NCI-H1694 (cell line): ENCODE data around the gene RTKN2.
"Not testable (repeated sequence)": the region's sequence is repeated elsewhere in the genome, so short reads cannot be mapped to it uniquely, and the experiment has no call there.

Experiments used
- DNase-seq: peaks from one replicate; lab custom pipeline; 2025; lab: John Stamatoyannopoulos, UW

RTKN2 gene, protein sequence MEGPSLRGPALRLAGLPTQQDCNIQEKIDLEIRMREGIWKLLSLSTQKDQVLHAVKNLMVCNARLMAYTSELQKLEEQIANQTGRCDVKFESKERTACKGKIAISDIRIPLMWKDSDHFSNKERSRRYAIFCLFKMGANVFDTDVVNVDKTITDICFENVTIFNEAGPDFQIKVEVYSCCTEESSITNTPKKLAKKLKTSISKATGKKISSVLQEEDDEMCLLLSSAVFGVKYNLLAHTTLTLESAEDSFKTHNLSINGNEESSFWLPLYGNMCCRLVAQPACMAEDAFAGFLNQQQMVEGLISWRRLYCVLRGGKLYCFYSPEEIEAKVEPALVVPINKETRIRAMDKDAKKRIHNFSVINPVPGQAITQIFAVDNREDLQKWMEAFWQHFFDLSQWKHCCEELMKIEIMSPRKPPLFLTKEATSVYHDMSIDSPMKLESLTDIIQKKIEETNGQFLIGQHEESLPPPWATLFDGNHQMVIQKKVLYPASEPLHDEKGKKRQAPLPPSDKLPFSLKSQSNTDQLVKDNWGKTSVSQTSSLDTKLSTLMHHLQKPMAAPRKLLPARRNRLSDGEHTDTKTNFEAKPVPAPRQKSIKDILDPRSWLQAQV

DNA sequence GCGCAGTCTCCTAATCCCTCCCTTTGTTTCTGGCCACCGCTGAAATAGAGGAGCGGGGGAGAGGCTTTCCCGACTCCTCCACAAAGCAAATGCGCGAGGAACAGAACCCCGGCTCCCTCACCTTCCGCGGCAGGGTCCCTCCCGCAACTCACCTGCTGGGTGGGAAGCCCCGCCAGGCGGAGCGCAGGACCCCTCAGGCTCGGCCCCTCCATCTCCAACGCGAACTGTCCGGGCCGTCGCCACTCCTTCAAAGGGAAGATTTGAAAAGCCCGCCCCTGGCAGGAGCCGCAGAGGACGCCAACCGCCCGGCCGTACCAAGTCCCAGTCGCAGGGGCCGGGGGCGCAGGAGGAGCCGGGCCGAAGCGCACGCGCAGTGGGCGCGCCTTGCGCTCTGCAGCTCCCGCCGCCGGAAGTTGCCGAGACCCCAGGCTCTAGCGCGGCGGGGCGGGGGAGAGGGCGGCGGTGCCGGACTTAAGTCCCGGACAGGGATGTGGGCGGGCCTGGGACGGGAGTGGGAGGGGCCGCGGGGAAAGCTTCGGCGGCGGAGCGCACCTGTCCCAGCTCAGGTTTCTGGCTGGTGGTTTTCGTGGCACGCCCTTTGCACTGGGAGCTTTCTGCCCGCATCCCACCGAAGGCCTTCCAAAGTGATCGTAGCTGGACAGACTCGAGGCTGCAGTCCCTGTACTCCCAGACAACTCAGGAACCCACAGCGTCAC, at the start of gene RTKN2:
RTKN2 (minus strand) TSS at position 446 of the 716 bp plus-strand sequence; CDS start at position 212, 234 bp downstream.
- peak; percentile 48 for DNase-seq

DNA sequence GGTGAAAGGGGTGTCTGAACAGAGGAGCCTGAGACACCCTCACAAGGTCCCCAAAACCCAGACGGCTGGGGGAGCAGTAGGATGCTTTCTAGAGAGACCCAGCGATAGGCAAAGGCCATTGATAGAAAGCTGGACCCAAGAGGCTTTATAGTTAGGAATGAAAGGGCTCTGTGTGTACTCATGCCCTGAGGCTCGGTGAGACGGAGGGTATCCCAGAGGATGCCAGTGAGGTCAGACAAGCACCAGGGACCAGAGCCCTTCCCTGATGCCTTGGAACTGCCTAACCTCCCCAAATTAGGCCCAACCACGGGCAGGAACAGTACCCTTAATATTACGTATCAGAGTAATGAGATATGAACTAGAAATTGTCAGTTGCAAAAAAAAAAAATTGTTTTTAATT, 48.6 kb upstream of the RTKN2 start:
- DNase-seq = no peak

DNA sequence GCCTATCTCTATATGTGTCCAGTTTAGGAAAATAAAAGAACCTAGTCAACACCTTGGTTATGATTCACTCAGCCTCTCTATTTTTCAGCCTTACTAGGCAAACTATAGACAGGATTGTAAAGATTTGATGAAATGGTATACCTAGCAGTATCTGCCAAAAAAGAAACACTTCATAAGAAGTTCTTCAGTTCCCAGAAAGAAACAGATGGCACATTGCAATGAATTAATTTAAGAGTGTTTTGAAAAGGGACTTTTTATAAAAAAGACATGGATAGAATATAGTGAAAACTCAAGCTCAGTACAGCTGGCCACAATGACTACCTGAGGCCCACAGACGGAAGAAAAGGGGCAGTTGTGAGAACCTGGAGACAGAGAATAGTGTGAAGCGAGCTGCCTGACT, 40.6 kb upstream of the RTKN2 start:
- DNase-seq = no peak

DNA sequence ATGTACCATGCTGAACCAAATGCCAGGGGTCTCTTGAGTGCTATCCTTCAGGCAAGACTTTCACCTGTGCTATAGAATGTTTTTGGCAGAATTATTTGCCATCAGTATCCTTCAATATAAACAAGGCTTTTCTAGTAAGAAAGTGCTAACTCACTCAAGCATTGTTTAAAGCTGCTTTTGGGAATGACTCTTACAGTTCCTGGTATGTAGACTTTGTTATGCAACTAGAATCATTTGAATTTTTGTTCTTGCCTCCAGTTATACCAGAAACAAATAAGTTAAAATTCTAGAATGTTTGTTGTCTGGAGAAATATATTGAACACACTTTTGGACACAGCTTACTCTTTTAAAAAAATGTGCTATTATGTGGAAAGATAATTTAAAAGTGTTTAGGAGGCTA, 39.5 kb upstream of the RTKN2 start:
- DNase-seq = no peak

DNA sequence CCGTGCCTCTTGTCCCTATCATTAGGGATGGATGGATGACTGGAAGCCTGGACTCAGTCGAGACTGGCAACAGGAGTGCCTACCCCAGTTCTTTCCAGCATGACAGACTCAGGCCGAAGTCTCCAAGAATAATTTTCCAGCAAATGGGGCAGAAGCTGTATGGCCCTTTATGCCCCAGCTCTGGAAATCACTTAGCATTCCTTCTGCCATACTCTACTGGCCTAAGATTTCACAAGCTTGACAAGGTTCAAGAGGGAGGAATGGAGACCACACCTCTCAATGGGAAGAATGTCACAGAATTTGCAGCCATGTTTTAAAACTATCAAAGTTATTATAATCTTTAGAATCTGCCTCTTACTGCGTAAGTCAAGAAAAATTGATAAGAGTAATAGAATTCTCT, 39.0 kb upstream of the RTKN2 start:
- DNase-seq = no peak

DNA sequence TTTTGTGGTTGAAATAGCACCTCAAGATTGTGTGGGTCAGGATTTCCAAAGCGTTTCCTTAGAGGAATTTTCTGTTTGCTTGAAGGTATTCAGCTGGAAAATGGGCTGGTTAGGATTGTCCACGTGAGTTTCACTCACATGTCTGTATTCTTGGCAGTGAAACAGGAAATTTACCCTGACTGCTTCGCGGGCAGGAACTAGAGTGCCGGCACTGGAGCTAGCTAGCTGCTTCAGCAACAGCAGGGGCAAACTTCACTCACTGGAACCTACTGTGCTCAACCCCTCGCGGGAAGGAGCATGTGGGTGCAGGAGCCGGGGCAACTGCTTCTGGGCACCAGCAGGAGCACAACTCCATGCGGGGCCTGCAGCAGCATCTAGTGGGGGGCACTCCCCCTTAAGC, 38.0 kb upstream of the RTKN2 start:
- no peak for DNase-seq

DNA sequence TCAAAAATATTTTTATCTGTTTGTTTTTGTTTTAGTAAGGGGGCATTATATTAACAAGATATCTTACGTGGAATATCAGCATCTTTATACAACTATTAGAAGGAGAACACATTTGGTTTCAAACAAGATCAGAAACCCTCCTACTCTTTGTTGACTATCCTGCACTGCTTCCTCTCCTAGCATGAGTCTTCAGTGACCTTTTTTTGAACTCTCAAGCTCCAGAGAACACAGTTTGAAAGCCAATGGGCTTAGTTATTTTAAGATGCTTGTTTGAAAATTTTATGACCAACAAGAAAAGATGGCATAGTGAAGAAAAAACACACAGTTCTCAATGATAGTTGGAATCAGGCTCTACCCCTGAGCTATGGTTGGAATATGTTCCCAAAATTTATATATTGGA, 37.2 kb upstream of the RTKN2 start:
- no peak for DNase-seq

DNA sequence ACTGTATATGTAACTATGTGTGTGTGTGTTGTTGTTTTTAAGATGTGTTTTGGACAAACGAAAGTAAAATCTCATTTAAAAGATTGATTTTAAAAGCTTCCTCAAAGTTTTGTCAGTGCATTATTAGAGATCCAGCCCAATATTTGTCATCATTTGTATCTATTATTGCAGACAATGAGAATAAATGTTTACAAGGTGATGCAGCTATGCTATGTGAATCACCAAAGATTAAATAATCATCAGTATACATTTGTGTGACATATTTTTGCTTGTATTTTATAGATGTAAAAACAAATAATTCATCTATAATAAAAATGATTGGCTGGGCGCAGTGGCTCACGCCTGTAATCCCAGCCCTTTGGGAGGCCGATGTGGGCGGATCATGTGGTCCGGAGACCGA, 35.3 kb upstream of the RTKN2 start:
- no peak for DNase-seq

DNA sequence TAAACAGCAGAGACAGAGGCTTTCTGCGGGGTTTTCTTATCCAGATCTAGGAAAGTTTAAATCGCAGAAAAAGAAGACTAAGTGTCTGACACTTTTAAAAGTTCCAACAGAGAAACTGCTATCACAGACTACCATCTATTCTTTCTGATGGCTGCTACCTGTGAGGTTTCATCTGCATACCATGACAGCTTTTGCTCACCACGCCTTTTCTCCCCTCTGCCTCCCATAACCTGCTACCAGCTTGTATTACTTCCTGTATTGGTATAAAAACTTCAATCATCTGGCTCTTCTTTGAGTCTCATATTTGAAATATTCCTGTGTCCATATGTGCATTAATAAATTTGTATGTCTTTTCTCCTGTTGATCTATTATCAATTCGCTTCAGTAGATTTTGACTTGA, 34.1 kb upstream of the RTKN2 start:
- no peak for DNase-seq

DNA sequence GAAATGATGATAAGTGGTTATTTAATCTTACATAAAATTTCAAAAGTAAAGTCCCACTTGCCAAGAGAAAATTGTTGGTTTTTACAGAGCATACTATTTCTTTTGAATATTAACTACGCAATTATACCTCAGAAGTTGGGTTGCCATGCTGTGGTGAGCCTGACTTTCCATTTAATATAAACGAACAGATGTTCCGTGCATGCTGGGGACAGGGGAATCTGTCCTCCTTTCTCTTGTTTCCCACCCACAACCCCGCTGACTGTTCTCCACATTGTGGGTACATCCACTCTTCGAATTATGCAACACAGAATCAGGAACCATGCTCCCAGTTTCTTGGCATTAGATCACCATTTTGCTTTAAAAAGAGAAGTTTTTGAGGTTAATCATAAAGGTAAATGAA, 29.2 kb upstream of the RTKN2 start:
- no peak for DNase-seq

DNA sequence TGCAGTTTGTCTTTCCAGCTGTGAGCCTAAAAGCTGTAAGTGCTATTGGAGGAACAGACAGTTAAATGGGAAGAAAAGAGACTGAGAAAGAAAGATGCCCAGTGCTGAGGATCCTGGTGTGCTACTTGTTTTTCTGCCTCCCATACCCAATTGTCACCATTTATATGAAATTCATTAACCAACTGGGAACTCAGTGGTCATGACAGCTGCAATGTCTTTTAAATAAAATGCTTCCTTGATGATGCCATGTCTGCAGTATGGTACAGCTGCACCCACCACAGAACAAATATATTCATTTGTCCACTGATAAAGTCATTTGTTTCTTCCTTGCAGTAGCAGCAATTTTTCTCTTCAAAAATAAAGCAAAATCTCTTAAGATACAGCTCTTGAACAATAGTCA, 15.6 kb upstream of the RTKN2 start:
- DNase-seq = no peak

DNA sequence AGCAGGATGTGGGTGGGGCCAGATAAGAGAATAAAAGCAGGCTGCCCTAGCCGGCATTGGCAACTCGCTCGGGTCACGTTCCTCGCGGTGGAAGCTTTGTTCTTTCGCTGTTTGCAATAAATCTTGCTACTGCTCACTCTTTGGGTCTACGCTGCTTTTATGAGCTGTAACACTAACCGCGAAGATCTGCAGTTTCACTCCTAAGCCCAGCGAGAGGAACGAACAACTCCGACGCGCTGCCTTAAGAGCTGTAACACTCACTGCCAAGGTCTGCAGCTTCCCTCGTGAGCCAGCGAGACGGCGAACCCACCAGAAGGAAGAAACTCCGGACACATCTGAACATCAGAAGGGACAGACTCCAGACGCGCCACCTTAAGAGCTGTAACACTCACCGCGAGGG, 12.7 kb upstream of the RTKN2 start:
- not testable (repeated sequence) for DNase-seq

DNA sequence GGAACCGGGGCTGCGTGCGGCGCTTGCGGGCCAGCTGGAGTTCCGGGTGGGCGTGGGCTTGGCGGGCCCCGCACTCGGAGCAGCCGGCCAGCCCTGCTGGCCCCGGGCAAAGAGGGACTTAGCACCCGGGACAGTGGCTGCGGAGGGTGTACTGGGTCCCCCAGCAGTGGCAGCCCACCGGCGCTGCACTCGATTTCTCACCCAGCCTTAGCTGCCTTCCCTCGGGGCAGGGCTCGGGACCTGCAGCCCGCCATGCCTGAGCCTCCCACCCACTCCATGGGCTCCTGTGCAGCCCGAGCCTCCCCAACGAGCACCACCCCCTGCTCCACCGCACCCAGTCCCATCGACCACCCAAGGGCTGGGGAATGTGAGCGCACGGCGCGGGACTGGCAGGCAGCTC, 11.7 kb upstream of the RTKN2 start:
- DNase-seq = not testable (repeated sequence)

DNA sequence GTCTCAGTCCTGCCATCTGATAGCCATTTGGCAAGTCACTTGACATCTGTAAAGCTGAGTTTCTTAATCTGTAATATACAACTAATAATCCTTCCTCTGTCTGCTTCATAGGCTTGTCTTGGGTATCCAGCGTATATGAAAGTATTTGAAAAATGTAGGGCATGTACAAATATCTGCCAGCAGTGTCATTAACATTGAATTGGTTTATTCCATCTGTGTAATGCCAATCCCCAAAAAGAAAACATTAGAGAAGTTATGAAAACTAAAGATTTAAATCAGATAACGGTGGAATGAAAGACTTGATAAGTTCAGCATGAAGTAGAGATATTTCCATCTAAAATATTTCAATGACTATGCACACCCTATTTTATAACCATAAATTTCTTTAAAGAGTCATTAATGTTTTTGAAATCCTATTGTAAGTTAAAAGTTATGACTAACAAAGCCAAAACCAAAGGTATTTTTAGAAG, 9.8 kb upstream of the RTKN2 start:
- DNase-seq = no peak

DNA sequence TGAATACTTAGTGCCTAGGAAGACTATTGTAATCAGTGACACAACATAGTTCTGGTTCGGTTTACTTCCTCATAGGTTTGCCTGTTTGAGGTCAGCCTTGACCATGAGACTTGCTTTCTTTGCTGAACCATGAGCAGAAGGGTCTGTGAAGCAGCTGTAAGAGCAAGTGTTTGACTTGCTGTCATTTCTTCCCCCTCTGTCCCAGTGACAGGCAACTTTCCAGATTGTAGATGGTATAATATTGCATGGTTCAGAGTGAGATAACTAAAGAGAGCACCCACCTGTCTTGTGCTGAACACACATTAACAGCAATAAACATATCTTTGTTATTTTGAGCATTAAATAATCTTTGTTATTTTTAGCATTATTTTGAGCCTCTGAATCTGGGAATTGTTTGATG, 9.3 kb upstream of the RTKN2 start:
- DNase-seq = no peak

DNA sequence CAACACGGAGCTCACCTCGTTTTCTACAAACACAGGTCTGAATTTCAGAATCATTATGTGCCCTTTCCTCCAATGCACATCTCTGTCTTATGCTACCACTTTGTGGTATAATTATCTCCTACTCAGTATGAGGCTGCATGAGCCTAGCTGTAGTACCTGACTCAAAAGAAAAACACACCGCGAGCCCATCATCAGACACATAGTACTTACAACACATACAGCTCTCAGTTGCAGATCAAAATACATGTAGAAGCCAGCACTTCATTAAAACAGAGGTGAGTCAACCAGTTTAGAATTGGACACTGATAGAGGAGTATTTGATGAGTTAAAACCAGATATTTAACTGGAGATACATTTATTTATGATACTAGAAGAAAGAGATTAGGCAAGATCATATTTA, 1.4 kb upstream of the RTKN2 start:
- DNase-seq = no peak

DNA sequence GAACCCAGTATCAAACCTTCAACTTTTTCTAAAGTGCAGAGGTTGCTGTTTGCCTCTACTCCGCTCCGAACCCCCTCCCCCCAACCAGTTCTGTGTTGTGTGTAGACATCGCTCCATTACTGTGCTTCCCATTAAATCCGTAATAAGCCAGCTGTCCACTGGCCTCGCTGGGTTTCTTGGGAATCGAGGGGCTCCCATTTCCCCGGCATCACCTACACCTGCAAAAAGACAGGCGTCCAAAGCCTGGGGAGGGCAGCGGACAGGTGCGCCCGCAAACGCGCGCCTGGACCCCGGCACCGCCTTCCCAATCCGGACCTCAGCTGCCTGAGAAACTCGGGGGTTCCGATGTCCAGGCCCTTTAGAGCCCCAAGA, 631 bp downstream of the RTKN2 start:
- no peak for DNase-seq

DNA sequence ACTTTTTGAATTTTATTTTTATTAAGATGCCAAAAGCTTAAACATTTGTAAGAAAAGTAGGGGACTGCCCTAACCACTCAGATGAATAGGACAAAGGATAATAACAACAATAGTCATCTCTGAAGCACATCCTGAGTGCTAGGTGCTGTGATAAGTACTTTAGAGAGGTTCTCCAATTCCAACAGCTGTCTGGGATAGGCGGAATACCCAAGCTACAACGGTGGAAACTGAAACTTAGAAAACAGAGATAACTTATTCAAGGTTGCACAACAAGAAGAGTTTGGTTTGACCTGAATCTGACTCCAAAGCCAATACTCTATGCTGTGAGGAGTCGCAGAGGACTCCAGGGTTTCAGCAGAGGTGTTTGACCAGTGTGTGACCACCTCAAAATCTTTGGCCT, 2.0 kb downstream of the RTKN2 start:
- no peak for DNase-seq

DNA sequence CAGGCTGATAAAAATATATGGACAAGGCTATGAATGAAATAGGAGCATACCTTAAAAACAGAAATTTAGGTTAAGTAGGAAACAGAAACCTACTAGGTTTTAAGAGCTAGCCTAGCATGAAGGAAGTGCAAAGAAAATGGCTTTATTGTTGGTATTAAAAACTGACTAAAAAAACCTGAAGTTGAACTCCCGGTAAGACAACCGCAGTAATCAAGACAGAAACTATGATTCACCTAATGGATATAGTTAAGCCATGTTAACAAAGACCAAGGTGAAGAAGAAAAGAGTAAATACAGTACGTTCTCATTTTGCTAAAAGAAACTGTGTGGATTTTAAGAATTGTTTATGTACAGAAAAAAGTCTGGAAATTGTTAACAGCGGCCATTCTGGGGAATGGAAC, 2.5 kb downstream of the RTKN2 start:
- no peak for DNase-seq

DNA sequence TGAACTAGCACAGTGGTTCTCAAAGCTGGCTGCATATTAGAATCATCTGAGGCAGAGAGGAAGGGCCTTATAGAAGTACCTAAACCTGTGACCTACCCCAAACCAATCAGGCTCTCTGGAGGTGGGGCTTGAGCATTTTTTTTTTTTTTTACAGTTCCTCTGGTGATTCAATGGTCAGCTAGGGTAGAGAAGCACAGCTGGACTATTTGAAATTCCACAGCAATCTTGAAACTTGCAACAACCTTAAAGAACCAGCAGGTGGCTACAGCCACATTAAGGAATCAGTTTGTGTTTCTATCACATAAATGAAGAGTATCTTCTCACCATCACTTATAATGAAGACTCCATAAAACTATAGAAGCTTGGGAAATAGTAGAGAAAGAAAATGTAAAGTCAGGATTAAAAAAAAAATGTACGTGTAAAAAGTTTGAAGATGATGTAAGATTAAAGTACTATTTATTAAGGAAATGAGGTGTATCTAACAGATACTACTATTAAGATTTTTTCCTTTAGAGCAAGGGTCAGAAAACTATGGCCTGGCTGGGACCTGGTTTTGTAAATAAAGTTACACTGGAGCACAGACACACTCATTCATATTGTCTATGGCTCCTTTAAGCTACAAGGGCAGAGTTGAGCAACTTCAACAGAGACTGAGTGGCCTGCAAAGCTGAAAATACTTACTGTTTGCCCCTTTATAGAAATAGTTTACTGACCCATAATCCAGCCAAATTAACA, 3.8 kb downstream of the RTKN2 start:
- DNase-seq = no peak

DNA sequence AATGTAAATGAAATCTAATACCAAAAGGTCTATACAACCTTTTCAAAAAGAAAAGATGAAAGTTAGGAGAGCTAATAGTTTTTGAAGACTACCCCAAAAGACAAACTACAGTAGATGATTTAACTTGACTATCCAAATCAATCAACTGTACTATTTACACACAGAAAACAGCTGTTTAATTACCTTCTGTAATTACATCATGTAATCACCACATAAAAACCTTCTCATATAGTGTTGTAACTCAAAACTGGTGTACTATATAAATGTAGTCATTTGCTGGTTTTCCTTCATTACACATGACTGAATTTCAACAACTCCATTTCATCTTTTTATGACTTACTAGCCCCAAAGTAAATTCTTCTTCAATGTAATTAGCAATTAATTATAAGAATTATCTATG, 4.5 kb downstream of the RTKN2 start:
- DNase-seq = no peak

DNA sequence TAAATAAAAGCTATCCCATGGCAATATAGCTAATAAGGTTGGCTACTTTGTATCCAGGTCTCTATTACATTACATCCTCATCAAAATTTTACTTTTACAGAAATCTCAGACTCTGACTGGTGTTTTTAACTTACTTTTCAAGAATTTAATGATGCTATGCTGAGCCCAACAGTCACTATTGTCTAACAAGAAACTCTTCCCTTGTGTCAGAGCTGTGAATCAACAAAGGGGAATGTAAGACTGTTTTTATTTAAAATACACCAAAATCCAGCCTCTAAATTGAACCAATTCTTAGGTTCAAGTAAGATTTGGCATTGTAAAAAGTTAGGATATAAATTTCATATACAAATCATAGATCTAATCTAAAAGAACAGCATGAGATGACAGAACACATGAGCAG, 7.0 kb downstream of the RTKN2 start:
- DNase-seq = no peak

DNA sequence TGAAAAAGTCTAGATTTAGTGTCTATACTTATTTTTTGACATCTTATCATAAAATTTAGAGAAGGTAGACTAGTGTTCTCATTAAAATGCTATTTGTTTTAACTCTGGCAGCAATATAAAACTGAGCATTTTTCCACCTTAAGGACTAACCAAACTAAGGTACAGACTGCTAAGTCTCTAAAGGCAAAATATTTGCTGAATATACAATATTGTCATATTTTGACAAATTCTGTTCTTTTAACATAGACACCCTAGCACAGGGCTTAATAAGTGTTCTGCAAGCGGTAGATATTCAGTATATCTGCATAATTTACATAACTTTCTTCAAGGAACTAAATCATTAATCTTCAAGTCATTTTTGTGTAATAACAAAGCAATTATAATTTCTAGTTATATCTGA, 8.6 kb downstream of the RTKN2 start:
- DNase-seq = no peak
